ENCODE results near the gene TTC9C. TPM values are rescaled to one million over a fixed set of nuclear protein-coding genes. Genes with fewer than 3 reads are reported as not detected.
"Not testable (repeated sequence)": the region's sequence is repeated elsewhere in the genome, so short reads cannot be mapped to it uniquely, and the experiment has no call there.

Gene TTC9C
- total RNA-seq, 1 experiment from 2014 or later, result 35.5 TPM

DNA sequence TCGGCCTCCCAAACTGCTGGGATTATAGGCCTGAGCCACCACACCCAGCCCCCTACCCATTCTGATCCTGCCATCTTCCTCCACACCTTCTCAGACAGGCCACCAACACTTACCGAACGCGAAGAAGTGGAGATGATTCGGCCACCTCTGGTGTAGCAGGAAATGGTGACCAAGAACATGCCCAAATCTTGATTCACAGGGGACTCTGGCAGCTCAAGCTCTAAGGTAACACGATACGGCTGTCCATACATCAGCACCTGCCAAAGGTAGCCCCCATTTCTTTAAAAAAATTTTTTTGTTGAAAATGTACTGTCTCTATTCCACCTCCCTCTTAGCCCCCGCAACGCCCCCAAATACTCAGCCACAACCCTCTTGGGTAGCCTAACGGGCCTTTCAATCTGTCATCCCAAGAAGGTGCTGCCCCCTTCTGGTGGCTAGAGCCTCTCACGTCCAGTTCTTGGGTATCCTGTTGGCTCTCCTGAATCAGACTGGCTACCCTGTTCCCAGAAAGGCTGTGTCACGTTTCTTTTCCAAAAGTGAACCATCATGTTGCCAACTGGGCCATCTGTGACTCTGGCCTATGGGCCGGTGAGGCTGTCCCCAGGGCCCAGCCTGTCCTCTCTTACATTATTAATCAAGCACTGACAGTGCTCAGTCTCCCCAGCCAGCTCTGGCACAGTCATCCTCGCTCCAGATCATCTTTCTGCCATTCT lies 33.7 kb upstream of the TTC9C start:
- no peaks in the 10 kb centered on the region for H3K4me1 Mint-ChIP-seq (ENCODE audit: low read depth, unreplicated experiment)
- H3K36me3 Mint-ChIP-seq (ENCODE audit: insufficient read depth, unreplicated experiment), result peaks cover 46% of the 10 kb centered on the region
- CTCF ChIA-PET, result interaction anchor here (0.6 to 1.2 kb wide), 5 partner anchors 7 to 348 kb away, joined by 3 to 4 read pairs (median 3); partner anchors contain the start of genes CSKMT, LBHD1 and UQCC3
- DNase-seq, result peak; percentile 73
- H3K4me3 Mint-ChIP-seq (ENCODE audit: low read depth, unreplicated experiment), result no peak overlapping the region
- H3K27me3 Mint-ChIP-seq (ENCODE audit: unreplicated experiment), result no peaks in the 10 kb centered on the region
- no peaks in the 10 kb centered on the region for H3K9me3 Mint-ChIP-seq (ENCODE audit: low read depth, unreplicated experiment)
- no TSS peak for BruUV-seq (replicated peaks)
- TF ChIP-seq CTCF (IDR thresholded peaks at IDR 0.05; ENCODE audit: unreplicated experiment), result peak; percentile 75
- no peak overlapping the region for H3K27ac Mint-ChIP-seq (ENCODE audit: unreplicated experiment)
- intact Hi-C loops (cut with micrococcal nuclease; ENCODE audit: unreplicated experiment), result no loop called here

- peaks cover 54% of the 10 kb centered on the region for H3K36me3 Mint-ChIP-seq (ENCODE audit: insufficient read depth, unreplicated experiment)
- no peaks in the 10 kb centered on the region for H3K27me3 Mint-ChIP-seq (ENCODE audit: unreplicated experiment)
- H3K4me1 Mint-ChIP-seq (ENCODE audit: low read depth, unreplicated experiment), result peaks cover 13% of the 10 kb centered on the region
- TF ChIP-seq CTCF (IDR thresholded peaks at IDR 0.05; ENCODE audit: unreplicated experiment), result no peak
- no peaks in the 10 kb centered on the region for H3K9me3 Mint-ChIP-seq (ENCODE audit: low read depth, unreplicated experiment)
- DNase-seq, result no peak
- CTCF ChIA-PET, result interaction anchor here (0.7 kb wide), 2 partner anchors 8 to 29 kb away, joined by 3 to 6 read pairs; no protein-coding TSS in a partner anchor
- BruUV-seq (replicated peaks), result no TSS peak
- H3K27ac Mint-ChIP-seq (ENCODE audit: unreplicated experiment), result no peak overlapping the region
- no peak overlapping the region for H3K4me3 Mint-ChIP-seq (ENCODE audit: low read depth, unreplicated experiment)
- intact Hi-C loops (cut with micrococcal nuclease; ENCODE audit: unreplicated experiment), result no loop called here
These were observed 26.0 kb upstream of the TTC9C start for GRCh38 chr11:62702246-62702645.

DNA sequence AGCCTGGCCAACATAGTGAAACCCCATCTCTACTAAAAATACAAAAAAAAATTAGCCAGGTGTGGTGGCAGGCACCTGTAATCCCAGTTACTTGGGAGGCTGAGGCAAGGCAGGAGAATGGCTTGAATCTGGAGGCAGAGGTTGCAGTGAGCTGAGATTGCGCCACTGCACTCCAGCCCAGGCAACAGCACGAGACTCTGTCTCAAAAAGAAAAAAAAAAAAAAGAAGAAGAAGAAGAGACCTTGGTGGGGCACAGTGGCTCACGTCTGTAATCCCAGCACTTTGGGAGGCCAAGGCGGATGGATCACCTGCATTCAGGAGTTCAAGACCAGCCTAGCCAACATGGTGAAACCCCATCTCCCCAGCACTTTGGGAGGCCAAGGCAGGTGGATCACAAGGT lies 24.4 kb upstream of the TTC9C start:
- H3K9me3 Mint-ChIP-seq (ENCODE audit: low read depth, unreplicated experiment); H3K27me3 Mint-ChIP-seq (ENCODE audit: unreplicated experiment); H3K27ac Mint-ChIP-seq (ENCODE audit: unreplicated experiment); intact Hi-C loops (cut with micrococcal nuclease; ENCODE audit: unreplicated experiment); BruUV-seq (replicated peaks); H3K4me3 Mint-ChIP-seq (ENCODE audit: low read depth, unreplicated experiment); DNase-seq: not testable (repeated sequence)
- H3K4me1 Mint-ChIP-seq (ENCODE audit: low read depth, unreplicated experiment), result peaks cover 19% of the 10 kb centered on the region
- CTCF ChIA-PET, result interaction anchor here (0.7 kb wide), 1 partner anchor 112 kb away, joined by 3 read pairs; no protein-coding TSS in a partner anchor
- peaks cover 61% of the 10 kb centered on the region for H3K36me3 Mint-ChIP-seq (ENCODE audit: insufficient read depth, unreplicated experiment)

DNA sequence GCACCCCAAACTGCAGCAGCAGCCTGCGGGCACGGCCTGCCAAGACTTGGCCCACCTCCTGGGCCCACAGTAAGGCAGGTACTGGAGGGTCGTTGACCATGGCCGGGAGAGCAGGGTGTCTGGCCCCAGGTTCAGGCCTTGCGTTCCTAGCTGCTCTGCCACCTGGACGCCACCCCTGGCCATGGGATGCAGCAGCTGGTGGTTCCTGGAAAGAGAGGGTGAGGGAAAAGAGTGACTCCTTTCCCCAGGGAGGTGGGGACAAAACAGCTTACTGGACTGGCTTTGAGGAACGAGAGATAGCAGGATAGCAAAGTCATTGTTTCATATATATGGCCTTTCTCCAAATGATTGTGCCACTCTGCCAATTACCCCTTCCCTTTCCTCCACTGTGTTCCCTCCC lies 22.9 kb upstream of the TTC9C start:
- DNase-seq, result peak; percentile 29
- Mint-ChIP-seq H3K27ac (ENCODE audit: unreplicated experiment) (peak overlapping the region; percentile 86), H3K4me3 (ENCODE audit: low read depth, unreplicated experiment) (peak overlapping the region; percentile 98), H3K36me3 (ENCODE audit: insufficient read depth, unreplicated experiment) (peaks cover 71% of the 10 kb centered on the region), H3K27me3 (ENCODE audit: unreplicated experiment) (no peaks in the 10 kb centered on the region), H3K4me1 (ENCODE audit: low read depth, unreplicated experiment) (peaks cover 24% of the 10 kb centered on the region), H3K9me3 (ENCODE audit: low read depth, unreplicated experiment) (no peaks in the 10 kb centered on the region)
- CTCF ChIA-PET, result interaction anchor here (1.3 kb wide), 1 partner anchor 114 kb away, joined by 4 read pairs; the partner anchor contains the start of gene TUT1
- no TSS peak for BruUV-seq (replicated peaks)
- TF ChIP-seq CTCF (IDR thresholded peaks at IDR 0.05; ENCODE audit: unreplicated experiment), result no peak
- intact Hi-C loops (cut with micrococcal nuclease; ENCODE audit: unreplicated experiment), result no loop called here
